Body of pancreas (tissue), 4 donors: ENCODE data around the gene CTNNAL1.

ENCODE experiments used
- CTCF ChIP-seq, 7 experiments: fragments of 450-650 bp in 4 of 7; fragments of 200-600 bp in 3 of 7; sonication (generic) in 3 of 7; IDR thresholded peaks; one replicate each; pipeline ENCODE4 v1.5.1; 2016 to 2019; ENCODE audit warnings: antibody characterized with exemption in 7 of 7
- POLR2A ChIP-seq, 3 donors: fragments of 450-650 bp; IDR thresholded peaks; one replicate each; pipeline ENCODE4 v1.6.1; 2016; ENCODE audit warnings: antibody characterized with exemption in 3 of 3, mild to moderate bottlenecking in 2 of 3

GRCh38 chr9:109037946-109038715 is 24.8 kb upstream of the CTNNAL1 start:
- TF ChIP-seq POLR2A (IDR thresholded peaks at IDR 0.05) (no peak), CTCF (IDR thresholded peaks at IDR 0.05) (no peak)
